ENCODE results near the gene PCLO. TPM values are rescaled to one million over a fixed set of nuclear protein-coding genes. Genes with fewer than 3 reads are reported as not detected.

PCLO gene
- total RNA-seq, 1 experiment from 2014 or later = 7.5 TPM

- Histone ChIP-seq H2AFZ (ENCODE audit: low read length) (no peak overlapping the region), H3F3A (ENCODE audit: low read length, unreplicated experiment) (no peaks in the 10 kb centered on the region), H3K27me3 (ENCODE audit: low read length) (no peaks in the 10 kb centered on the region), H3K79me2 (ENCODE audit: low read length) (no peaks in the 10 kb centered on the region), H3K27ac (ENCODE audit: low read length) (no peak overlapping the region), H3K4me2 (ENCODE audit: low read length) (no peak overlapping the region), H3K4me1 (ENCODE audit: insufficient read depth, low read length) (no peaks in the 10 kb centered on the region; the same call in 1 of the 2 replicates), H3K9ac (ENCODE audit: low read length) (no peak overlapping the region), H4K20me1 (ENCODE audit: low read length) (no peaks in the 10 kb centered on the region), H3K9me3 (ENCODE audit: low read length) (no peaks in the 10 kb centered on the region), H3K4me3 (ENCODE audit: low read length) (no peak overlapping the region), H3K9me2 (replicated peaks; ENCODE audit: low read length) (no peaks in the 10 kb centered on the region), H3K36me3 (ENCODE audit: low read depth, low read length) (no peaks in the 10 kb centered on the region)
- POLR2A ChIA-PET (ENCODE audit: unreplicated experiment) = no interaction called here
- CTCF ChIA-PET = no interaction called here
- intact Hi-C loops (cut with micrococcal nuclease) = no loop called here
- ATAC-seq (peak; percentile 47), DNase-seq (peak; percentile 13)
- no peak for TF ChIP-seq EZH2phosphoT487 (IDR thresholded peaks at IDR 0.05; ENCODE audit: borderline replicate concordance, low read length)
- no peak for TF ChIP-seq CTCF (conservative IDR thresholded peaks at IDR 0.05; ENCODE audit: low read depth, low read length)
- no TSS peak for BruUV-seq (replicated peaks)
Measured at GRCh38 chr7:82755705-82756551, 406.8 kb downstream of the PCLO start.

GRCh38 chr7:82750007-82750406 is 412.7 kb downstream of the PCLO start:
- ATAC-seq (no peak), DNase-seq (no peak)
- no TSS peak for BruUV-seq (replicated peaks)
- Histone ChIP-seq H3K4me1 (ENCODE audit: insufficient read depth, low read length) (no peaks in the 10 kb centered on the region), H3K4me2 (ENCODE audit: low read length) (no peak overlapping the region), H2AFZ (ENCODE audit: low read length) (no peak overlapping the region), H3K27me3 (ENCODE audit: low read length) (no peaks in the 10 kb centered on the region), H3K27ac (ENCODE audit: low read length) (no peak overlapping the region), H4K20me1 (ENCODE audit: low read length) (no peaks in the 10 kb centered on the region), H3K9me2 (replicated peaks; ENCODE audit: low read length) (no peaks in the 10 kb centered on the region), H3K9me3 (ENCODE audit: low read length) (no peaks in the 10 kb centered on the region), H3K79me2 (ENCODE audit: low read length) (no peaks in the 10 kb centered on the region), H3K36me3 (ENCODE audit: low read depth, low read length) (no peaks in the 10 kb centered on the region), H3F3A (ENCODE audit: low read length, unreplicated experiment) (no peaks in the 10 kb centered on the region), H3K9ac (ENCODE audit: low read length) (no peak overlapping the region), H3K4me3 (ENCODE audit: low read length) (no peak overlapping the region)
- intact Hi-C loops (cut with micrococcal nuclease) = no loop called here
- TF ChIP-seq CTCF (conservative IDR thresholded peaks at IDR 0.05; ENCODE audit: low read depth, low read length) (no peak), EZH2phosphoT487 (IDR thresholded peaks at IDR 0.05; ENCODE audit: borderline replicate concordance, low read length) (no peak), EZH2 (IDR thresholded peaks at IDR 0.05; ENCODE audit: low read length, unreplicated experiment) (no peak)
- ChIA-PET POLR2A (ENCODE audit: unreplicated experiment) (no interaction called here), CTCF (no interaction called here)

GRCh38 chr7:82745820-82746219 is 416.9 kb downstream of the PCLO start:
- CTCF ChIA-PET = no interaction called here
- no peak overlapping the region for H2AFZ ChIP-seq (ENCODE audit: low read length)
- no peak overlapping the region for H3K9ac ChIP-seq (ENCODE audit: low read length)
- no peaks in the 10 kb centered on the region for H3K79me2 ChIP-seq (ENCODE audit: low read length)
- H4K20me1 ChIP-seq (ENCODE audit: low read length) = no peaks in the 10 kb centered on the region
- no peaks in the 10 kb centered on the region for H3K9me2 ChIP-seq (replicated peaks; ENCODE audit: low read length)
- intact Hi-C loops (cut with micrococcal nuclease) = no loop called here
- no peak overlapping the region for H3K4me3 ChIP-seq (ENCODE audit: low read length)
- H3K27me3 ChIP-seq (ENCODE audit: low read length) = no peaks in the 10 kb centered on the region
- no peak for ATAC-seq
- H3K4me1 ChIP-seq (ENCODE audit: insufficient read depth, low read length) = no peaks in the 10 kb centered on the region
- POLR2A ChIA-PET (ENCODE audit: unreplicated experiment) = interaction anchor here (0.7 kb wide), 1 partner anchor 600 kb away, joined by 6 read pairs; no protein-coding TSS in a partner anchor
- no peaks in the 10 kb centered on the region for H3F3A ChIP-seq (ENCODE audit: low read length, unreplicated experiment)
- no peak overlapping the region for H3K27ac ChIP-seq (ENCODE audit: low read length)
- H3K4me2 ChIP-seq (ENCODE audit: low read length) = no peak overlapping the region
- DNase-seq = no peak
- BruUV-seq (replicated peaks) = no TSS peak
- H3K9me3 ChIP-seq (ENCODE audit: low read length) = no peaks in the 10 kb centered on the region
- H3K36me3 ChIP-seq (ENCODE audit: low read depth, low read length) = no peaks in the 10 kb centered on the region
- TF ChIP-seq EZH2phosphoT487 (IDR thresholded peaks at IDR 0.05; ENCODE audit: borderline replicate concordance, low read length) = no peak
- no peak for TF ChIP-seq EZH2 (IDR thresholded peaks at IDR 0.05; ENCODE audit: low read length, unreplicated experiment)
- no peak for TF ChIP-seq CTCF (conservative IDR thresholded peaks at IDR 0.05; ENCODE audit: low read depth, low read length)
